ENCODE measurements around the gene SRXN1. TPM values are rescaled to one million over a fixed set of nuclear protein-coding genes. Genes with fewer than 3 reads are reported as not detected.

Gene SRXN1
- total and polyA plus RNA-seq, 2 donors from 2014 or later: 17.4 to 51.1 TPM

DNA sequence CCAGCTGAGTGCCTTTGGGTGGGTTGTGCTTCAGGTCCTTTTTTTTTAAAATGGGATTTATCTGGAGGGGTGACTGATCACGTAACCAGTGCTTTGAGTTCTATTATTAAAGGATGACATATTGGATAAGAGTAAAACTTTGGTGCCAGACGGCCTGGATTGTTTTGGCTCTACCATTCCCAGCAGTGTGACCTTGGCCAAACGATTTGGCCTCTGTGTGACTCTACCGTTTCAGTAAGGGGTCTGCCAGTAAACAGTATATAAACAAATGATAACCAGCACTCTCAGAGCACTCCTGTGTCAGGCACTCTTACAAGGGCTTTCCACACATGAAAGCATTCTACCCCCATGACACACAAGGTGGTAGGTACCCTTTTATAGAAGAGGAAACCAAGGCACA is 13.9 kb upstream of the SRXN1 start:
- Histone ChIP-seq H3K4me3 (ENCODE audit: low read length in 3 of 3) (no peak overlapping the region), H3K36me3 (ENCODE audit: control insufficient read depth in 2 of 3, insufficient read depth in 3 of 3, low read length in 3 of 3) (no peaks in the 10 kb centered on the region), H3K4me1 (ENCODE audit: control insufficient read depth in 2 of 3, insufficient read depth in 2 of 3, low read depth in 1 of 3, low read length in 3 of 3) (peaks cover 0 to 2% (median 0%) of the 10 kb centered on the region in 3 donors), H3K9ac (ENCODE audit: low read length in 3 of 3) (no peak overlapping the region), H3K27ac (ENCODE audit: low read depth in 2 of 2, low read length in 2 of 2) (no peak overlapping the region), H3K9me3 (ENCODE audit: control insufficient read depth in 2 of 3, insufficient read depth in 1 of 3, low read length in 3 of 3) (no peaks in the 10 kb centered on the region), H3K27me3 (ENCODE audit: control insufficient read depth, insufficient read depth, low read length) (peaks cover 16% of the 10 kb centered on the region)
- FAIRE-seq: no peak
- peak in 1 of 5 donors; percentile 3 for DNase-seq
- TF ChIP-seq CTCF (IDR thresholded peaks at IDR 0.05; ENCODE audit: borderline replicate concordance, extremely low read depth, insufficient read depth): no peak
- intact Hi-C loops (cut with DNase I): no loop called here

GRCh38 chr20:665276-665675 is 12.3 kb upstream of the SRXN1 start:
- Histone ChIP-seq H3K4me3 (ENCODE audit: low read length in 3 of 3) (no peak overlapping the region), H3K27ac (ENCODE audit: low read depth in 2 of 2, low read length in 2 of 2) (no peak overlapping the region), H3K9me3 (ENCODE audit: control insufficient read depth in 2 of 3, insufficient read depth in 1 of 3, low read length in 3 of 3) (no peaks in the 10 kb centered on the region), H3K36me3 (ENCODE audit: control insufficient read depth in 2 of 3, insufficient read depth in 3 of 3, low read length in 3 of 3) (no peaks in the 10 kb centered on the region), H3K4me1 (ENCODE audit: control insufficient read depth in 2 of 3, insufficient read depth in 2 of 3, low read depth in 1 of 3, low read length in 3 of 3) (peaks cover 0 to 2% (median 0%) of the 10 kb centered on the region in 3 donors), H3K9ac (ENCODE audit: low read length in 3 of 3) (no peak overlapping the region), H3K27me3 (ENCODE audit: control insufficient read depth, insufficient read depth, low read length) (peaks cover 18% of the 10 kb centered on the region)
- DNase-seq: peak in 1 of 5 donors; percentile 23
- intact Hi-C loops (cut with DNase I): no loop called here
- no peak for FAIRE-seq
- no peak for TF ChIP-seq CTCF (IDR thresholded peaks at IDR 0.05; ENCODE audit: borderline replicate concordance, extremely low read depth, insufficient read depth)

GRCh38 chr20:664576-664975 is 11.6 kb upstream of the SRXN1 start:
- intact Hi-C loops (cut with DNase I): no loop called here
- H3K9me3 ChIP-seq (ENCODE audit: control insufficient read depth in 2 of 3, insufficient read depth in 1 of 3, low read length in 3 of 3): no peaks in the 10 kb centered on the region
- no peaks in the 10 kb centered on the region for H3K36me3 ChIP-seq (ENCODE audit: control insufficient read depth in 2 of 3, insufficient read depth in 3 of 3, low read length in 3 of 3)
- DNase-seq (no peak), FAIRE-seq (no peak)
- no peak overlapping the region for H3K4me3 ChIP-seq (ENCODE audit: low read length in 3 of 3)
- no peak overlapping the region for H3K27ac ChIP-seq (ENCODE audit: low read depth in 2 of 2, low read length in 2 of 2)
- no peak overlapping the region for H3K9ac ChIP-seq (ENCODE audit: low read length in 3 of 3)
- peaks cover 18% of the 10 kb centered on the region for H3K27me3 ChIP-seq (ENCODE audit: control insufficient read depth, insufficient read depth, low read length)
- no peak for TF ChIP-seq CTCF (IDR thresholded peaks at IDR 0.05; ENCODE audit: borderline replicate concordance, extremely low read depth, insufficient read depth)
- peaks cover 0 to 2% (median 0%) of the 10 kb centered on the region in 3 donors for H3K4me1 ChIP-seq (ENCODE audit: control insufficient read depth in 2 of 3, insufficient read depth in 2 of 3, low read depth in 1 of 3, low read length in 3 of 3)

GRCh38 chr20:664151-664550 is 11.2 kb upstream of the SRXN1 start:
- Histone ChIP-seq H3K27ac (ENCODE audit: low read depth in 2 of 2, low read length in 2 of 2) (no peak overlapping the region), H3K4me1 (ENCODE audit: control insufficient read depth in 2 of 3, insufficient read depth in 2 of 3, low read depth in 1 of 3, low read length in 3 of 3) (peaks cover 0 to 2% (median 0%) of the 10 kb centered on the region in 3 donors), H3K9me3 (ENCODE audit: control insufficient read depth in 2 of 3, insufficient read depth in 1 of 3, low read length in 3 of 3) (no peaks in the 10 kb centered on the region), H3K27me3 (ENCODE audit: control insufficient read depth, insufficient read depth, low read length) (peaks cover 18% of the 10 kb centered on the region), H3K36me3 (ENCODE audit: control insufficient read depth in 2 of 3, insufficient read depth in 3 of 3, low read length in 3 of 3) (no peaks in the 10 kb centered on the region), H3K9ac (ENCODE audit: low read length in 3 of 3) (no peak overlapping the region), H3K4me3 (ENCODE audit: low read length in 3 of 3) (no peak overlapping the region)
- peak in 1 of 5 donors; percentile 60 for DNase-seq
- no peak for TF ChIP-seq CTCF (IDR thresholded peaks at IDR 0.05; ENCODE audit: borderline replicate concordance, extremely low read depth, insufficient read depth)
- intact Hi-C loops (cut with DNase I): no loop called here
- no peak for FAIRE-seq
